Astrocyte (in vitro differentiated cells and primary cell): ENCODE measurements around the gene F7. TPM values are rescaled to one million over a fixed set of nuclear protein-coding genes. Genes with fewer than 3 reads are reported as not detected.

Experiments used
- DNase-seq: peaks from one replicate; pipeline ENCODE4 v3.0.0-alpha.2; 2010; ENCODE audit warnings: low read depth
- FAIRE-seq: peaks from 2 replicates; lab custom pipeline; 2011; peaks lifted over from hg19 to GRCh38; lab: Jason Lieb, UNC
- H2AFZ ChIP-seq: 2 replicates; pipeline ENCODE4 v1.6.0; 2012; ENCODE audit warnings: low read depth, low read length, inconsistent platforms
- H3K27ac ChIP-seq: 2 replicates; pipeline ENCODE4 v1.5.1; 2011; ENCODE audit warnings: low read depth, low read length, inconsistent platforms
- H3K27me3 ChIP-seq: 2 replicates; pipeline ENCODE4 v1.6.0; 2011; ENCODE audit warnings: low read length, inconsistent platforms; ENCODE audit not compliant: insufficient read depth
- H3K36me3 ChIP-seq: 2 replicates; pipeline ENCODE4 v1.5.1; 2011; ENCODE audit warnings: low read length, inconsistent platforms; ENCODE audit not compliant: insufficient read depth
- H3K4me1 ChIP-seq: 2 replicates; pipeline ENCODE4 v1.5.1; 2011; ENCODE audit warnings: low read length, inconsistent platforms; ENCODE audit not compliant: insufficient read depth
- H3K4me2 ChIP-seq: 2 replicates; pipeline ENCODE4 v1.6.0; 2012; ENCODE audit warnings: low read length, inconsistent platforms
- H3K4me3 ChIP-seq: 2 replicates; pipeline ENCODE4 v1.5.1; 2011; ENCODE audit warnings: low read depth, mild to moderate bottlenecking, low read length, inconsistent platforms; ENCODE audit not compliant: insufficient read depth
- H3K79me2 ChIP-seq: 2 replicates; pipeline ENCODE4 v1.6.0; 2012; ENCODE audit warnings: mild to moderate bottlenecking, low read length, inconsistent platforms; ENCODE audit not compliant: insufficient read depth
- H3K9ac ChIP-seq: 2 replicates; pipeline ENCODE4 v1.6.0; 2012; ENCODE audit warnings: mild to moderate bottlenecking, low read length, inconsistent platforms
- H3K9me3 ChIP-seq: 2 replicates; pipeline ENCODE4 v1.5.1; 2012; ENCODE audit warnings: low read depth, mild to moderate bottlenecking, low read length, inconsistent platforms; ENCODE audit not compliant: insufficient read depth
- H4K20me1 ChIP-seq: 2 replicates; pipeline ENCODE4 v1.6.0; 2012; ENCODE audit warnings: low read length, inconsistent platforms; ENCODE audit not compliant: insufficient read depth
- H3K27ac Mint-ChIP-seq: one replicate; pipeline ENCODE4 v1.8.0; 2021; ENCODE audit warnings: mild to moderate bottlenecking, mixed read lengths; ENCODE audit not compliant: unreplicated experiment
- H3K27me3 Mint-ChIP-seq: one replicate; pipeline ENCODE4 v1.8.0; 2021; ENCODE audit warnings: low read depth, mixed read lengths; ENCODE audit not compliant: unreplicated experiment
- H3K36me3 Mint-ChIP-seq: one replicate; pipeline ENCODE4 v1.8.0; 2021; ENCODE audit warnings: low read depth, mixed read lengths; ENCODE audit not compliant: unreplicated experiment
- H3K4me1 Mint-ChIP-seq: one replicate; pipeline ENCODE4 v1.8.0; 2021; ENCODE audit warnings: low read depth, mixed read lengths; ENCODE audit not compliant: unreplicated experiment
- H3K4me3 Mint-ChIP-seq: one replicate; pipeline ENCODE4 v1.8.0; 2021; ENCODE audit warnings: mild to moderate bottlenecking, moderate library complexity, mixed read lengths; ENCODE audit not compliant: unreplicated experiment
- H3K9me3 Mint-ChIP-seq: one replicate; pipeline ENCODE4 v1.8.0; 2021; ENCODE audit warnings: mild to moderate bottlenecking, mixed read lengths; ENCODE audit not compliant: unreplicated experiment
- EZH2 ChIP-seq: IDR thresholded peaks from 2 replicates; pipeline ENCODE4 v1.6.1; 2012; ENCODE audit warnings: mild to moderate bottlenecking, low read length, inconsistent platforms; ENCODE audit not compliant: insufficient read depth
- total RNA-seq: library from RNA; stranded (reverse); gene quantifications from 2 replicates; pipeline ENCODE4 v1.2.1, GENCODE V29; 2021
- TF ChIP-seq, protein P1 (sequence below): IDR thresholded peaks from 2 replicates; pipeline ENCODE4 v1.5.1; 2011; ENCODE audit warnings: low read depth, mild to moderate bottlenecking, inconsistent platforms, low read length, moderate library complexity; ENCODE audit not compliant: insufficient read depth

The F7 gene
- total RNA-seq, 1 donor from 2014 or later, result not detected

DNA sequence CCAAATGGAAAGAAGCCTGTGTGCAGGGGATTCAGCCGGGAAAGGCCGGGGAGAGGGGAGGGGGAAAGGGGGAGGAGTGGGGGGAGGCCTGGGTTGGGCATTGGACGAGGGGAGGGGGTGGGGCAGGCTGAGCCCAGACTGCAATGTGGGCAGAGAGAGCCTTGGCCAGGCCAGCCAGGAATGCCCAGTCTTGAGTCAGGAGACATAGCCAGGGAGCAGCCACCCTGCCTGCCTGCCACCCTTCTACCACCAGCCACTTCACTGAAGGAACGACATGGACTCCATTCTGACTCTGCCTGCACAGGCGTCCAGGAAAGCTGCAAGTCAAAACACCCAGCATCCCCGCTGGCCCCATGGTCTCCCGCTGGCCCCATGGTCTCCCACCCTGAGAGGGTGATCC is 53.4 kb downstream of the F7 start:
- no peak overlapping the region for H3K4me3 ChIP-seq
- Mint-ChIP-seq H3K9me3 (peaks cover 6% of the 10 kb centered on the region), H3K27ac (no peak overlapping the region), H3K36me3 (no peaks in the 10 kb centered on the region), H3K27me3 (peaks cover 18% of the 10 kb centered on the region), H3K4me1 (peaks cover 5% of the 10 kb centered on the region), H3K4me3 (no peak overlapping the region)
- no peaks in the 10 kb centered on the region for H3K36me3 ChIP-seq
- no peak overlapping the region for H3K27ac ChIP-seq
- H3K9me3 ChIP-seq, result no peaks in the 10 kb centered on the region
- H3K79me2 ChIP-seq, result no peaks in the 10 kb centered on the region
- H3K4me2 ChIP-seq, result no peak overlapping the region
- TF ChIP-seq, protein P1, sequence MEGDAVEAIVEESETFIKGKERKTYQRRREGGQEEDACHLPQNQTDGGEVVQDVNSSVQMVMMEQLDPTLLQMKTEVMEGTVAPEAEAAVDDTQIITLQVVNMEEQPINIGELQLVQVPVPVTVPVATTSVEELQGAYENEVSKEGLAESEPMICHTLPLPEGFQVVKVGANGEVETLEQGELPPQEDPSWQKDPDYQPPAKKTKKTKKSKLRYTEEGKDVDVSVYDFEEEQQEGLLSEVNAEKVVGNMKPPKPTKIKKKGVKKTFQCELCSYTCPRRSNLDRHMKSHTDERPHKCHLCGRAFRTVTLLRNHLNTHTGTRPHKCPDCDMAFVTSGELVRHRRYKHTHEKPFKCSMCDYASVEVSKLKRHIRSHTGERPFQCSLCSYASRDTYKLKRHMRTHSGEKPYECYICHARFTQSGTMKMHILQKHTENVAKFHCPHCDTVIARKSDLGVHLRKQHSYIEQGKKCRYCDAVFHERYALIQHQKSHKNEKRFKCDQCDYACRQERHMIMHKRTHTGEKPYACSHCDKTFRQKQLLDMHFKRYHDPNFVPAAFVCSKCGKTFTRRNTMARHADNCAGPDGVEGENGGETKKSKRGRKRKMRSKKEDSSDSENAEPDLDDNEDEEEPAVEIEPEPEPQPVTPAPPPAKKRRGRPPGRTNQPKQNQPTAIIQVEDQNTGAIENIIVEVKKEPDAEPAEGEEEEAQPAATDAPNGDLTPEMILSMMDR, result no peak
- no peak for TF ChIP-seq EZH2
- DNase-seq (no peak), FAIRE-seq (no peak)
- H3K9ac ChIP-seq, result no peak overlapping the region
- H3K4me1 ChIP-seq, result no peaks in the 10 kb centered on the region
- no peak overlapping the region for H2AFZ ChIP-seq
- H3K27me3 ChIP-seq, result no peaks in the 10 kb centered on the region
- H4K20me1 ChIP-seq, result no peaks in the 10 kb centered on the region

DNA sequence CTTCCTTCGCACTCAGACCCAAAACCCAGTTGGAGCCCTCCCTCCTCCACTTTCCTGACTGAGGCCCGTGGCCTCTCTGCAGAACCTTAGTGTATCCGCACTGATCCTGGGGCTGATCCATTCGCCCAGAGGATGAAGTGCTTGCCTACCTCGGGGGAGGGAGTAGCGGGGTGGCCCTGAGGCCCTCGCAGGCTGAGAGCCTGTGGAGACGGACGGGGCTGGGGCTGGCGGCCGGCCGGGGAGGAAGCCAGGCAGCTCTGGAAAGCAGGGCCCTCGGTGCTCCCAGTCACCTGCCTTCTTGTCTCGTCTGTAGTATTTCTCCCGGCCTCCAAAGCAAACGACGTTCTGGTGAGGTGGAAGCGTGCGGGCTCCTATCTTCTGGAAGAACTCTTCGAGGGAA is 54.1 kb downstream of the F7 start:
- H4K20me1 ChIP-seq, result no peaks in the 10 kb centered on the region
- H2AFZ ChIP-seq, result no peak overlapping the region
- Mint-ChIP-seq H3K27ac (no peak overlapping the region), H3K36me3 (no peaks in the 10 kb centered on the region), H3K27me3 (peaks cover 18% of the 10 kb centered on the region), H3K4me1 (peaks cover 5% of the 10 kb centered on the region), H3K9me3 (peaks cover 6% of the 10 kb centered on the region), H3K4me3 (no peak overlapping the region)
- DNase-seq (no peak), FAIRE-seq (no peak)
- H3K4me2 ChIP-seq, result no peak overlapping the region
- no peaks in the 10 kb centered on the region for H3K4me1 ChIP-seq
- no peaks in the 10 kb centered on the region for H3K27me3 ChIP-seq
- H3K9me3 ChIP-seq, result no peaks in the 10 kb centered on the region
- H3K36me3 ChIP-seq, result no peaks in the 10 kb centered on the region
- TF ChIP-seq, protein P1, result no peak
- no peak for TF ChIP-seq EZH2
- no peak overlapping the region for H3K4me3 ChIP-seq
- no peak overlapping the region for H3K27ac ChIP-seq
- no peaks in the 10 kb centered on the region for H3K79me2 ChIP-seq
- no peak overlapping the region for H3K9ac ChIP-seq

DNA sequence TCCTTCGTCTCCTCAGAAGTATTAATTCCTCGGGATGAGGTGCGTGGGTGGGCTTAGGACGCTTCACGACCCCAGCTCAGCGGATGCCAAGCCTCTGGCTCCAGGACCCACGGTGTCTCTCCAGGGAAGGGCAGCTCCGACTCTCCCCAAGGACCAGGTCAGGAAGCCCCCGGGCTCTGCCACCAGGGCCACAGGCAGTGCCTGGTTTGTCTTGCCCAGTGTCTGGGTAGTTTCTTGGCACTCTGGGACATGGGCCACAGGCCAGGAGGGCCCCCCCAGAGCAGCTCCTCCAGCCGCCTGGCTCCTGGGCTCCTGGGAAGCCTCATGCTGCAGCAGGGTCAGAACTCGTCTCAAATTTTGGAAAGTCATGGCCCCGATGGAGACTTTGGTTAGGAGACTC is 55.4 kb downstream of the F7 start:
- Histone ChIP-seq H3K9me3 (no peaks in the 10 kb centered on the region), H3K36me3 (no peaks in the 10 kb centered on the region), H3K79me2 (no peaks in the 10 kb centered on the region), H3K4me2 (no peak overlapping the region), H4K20me1 (no peaks in the 10 kb centered on the region), H3K4me1 (no peaks in the 10 kb centered on the region), H3K4me3 (no peak overlapping the region), H3K9ac (no peak overlapping the region), H2AFZ (no peak overlapping the region), H3K27ac (no peak overlapping the region), H3K27me3 (no peaks in the 10 kb centered on the region)
- TF ChIP-seq, protein P1, result no peak
- TF ChIP-seq EZH2, result no peak
- no peaks in the 10 kb centered on the region for H3K36me3 Mint-ChIP-seq
- H3K27me3 Mint-ChIP-seq, result peaks cover 18% of the 10 kb centered on the region
- H3K9me3 Mint-ChIP-seq, result no peaks in the 10 kb centered on the region
- DNase-seq (no peak), FAIRE-seq (no peak)
- no peak overlapping the region for H3K27ac Mint-ChIP-seq
- H3K4me3 Mint-ChIP-seq, result no peak overlapping the region
- peaks cover 2% of the 10 kb centered on the region for H3K4me1 Mint-ChIP-seq
